AG04449 (cell line): ENCODE measurements around the gene SLC7A14.

ENCODE experiments used
- CTCF ChIA-PET: fragments of 350-600 bp; formaldehyde crosslinking; extraction: SDS; loops from one replicate; lab custom pipeline; 2021; ENCODE audit warnings: antibody characterized with exemption; lab: Yijun Ruan, JAX
- POLR2A ChIA-PET: fragments of 400-600, 350-600 bp; formaldehyde crosslinking; extraction: SDS; loops from one replicate; lab custom pipeline; 2020; ENCODE audit warnings: antibody characterized with exemption, inconsistent platforms; lab: Yijun Ruan, JAX
- DNase-seq: peaks from one replicate; pipeline ENCODE4 v3.0.0-alpha.2; 2010; ENCODE audit warnings: low read depth, low spot score
- H3K4me3 ChIP-seq: 2 replicates; pipeline ENCODE4 v1.5.1; 2011; ENCODE audit warnings: low read depth, mild to moderate bottlenecking, control low read depth, low read length
- TF ChIP-seq, protein P1 (sequence below): IDR thresholded peaks from one replicate; pipeline ENCODE4 v1.5.1; 2011; ENCODE audit warnings: mild to moderate bottlenecking, moderate library complexity, low read length, control low read depth, inconsistent platforms; ENCODE audit not compliant: insufficient read depth; ENCODE audit errors: missing control alignments

SLC7A14 gene

DNA sequence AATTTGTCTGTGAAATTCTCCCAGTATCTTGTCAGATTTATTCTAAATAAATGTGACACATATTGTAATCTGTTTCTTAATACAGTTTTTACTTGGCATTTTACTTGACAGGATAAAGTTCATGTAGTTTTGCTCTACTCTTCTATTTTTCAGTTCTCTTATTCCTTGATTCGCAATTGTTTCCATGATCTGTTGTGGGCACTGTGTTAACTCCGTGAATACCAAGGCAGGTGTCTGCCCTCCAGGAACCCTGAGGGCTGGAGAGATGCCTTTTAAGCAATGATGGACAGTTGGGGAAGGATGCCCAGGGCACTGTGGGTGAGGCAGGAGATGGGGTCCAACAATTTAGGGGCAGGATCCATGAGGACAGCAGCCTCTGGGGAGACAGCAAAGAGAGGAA is 164.1 kb downstream of the SLC7A14 start:
- ChIA-PET CTCF (interaction anchor here (5.4 to 12.3 kb wide), 2 partner anchors 387 to 390 kb away, joined by 47 to 493 read pairs; no protein-coding TSS in a partner anchor), POLR2A (interaction anchor here (1.1 kb wide), 1 partner anchor 381 kb away, joined by 4 read pairs; no protein-coding TSS in a partner anchor)

DNA sequence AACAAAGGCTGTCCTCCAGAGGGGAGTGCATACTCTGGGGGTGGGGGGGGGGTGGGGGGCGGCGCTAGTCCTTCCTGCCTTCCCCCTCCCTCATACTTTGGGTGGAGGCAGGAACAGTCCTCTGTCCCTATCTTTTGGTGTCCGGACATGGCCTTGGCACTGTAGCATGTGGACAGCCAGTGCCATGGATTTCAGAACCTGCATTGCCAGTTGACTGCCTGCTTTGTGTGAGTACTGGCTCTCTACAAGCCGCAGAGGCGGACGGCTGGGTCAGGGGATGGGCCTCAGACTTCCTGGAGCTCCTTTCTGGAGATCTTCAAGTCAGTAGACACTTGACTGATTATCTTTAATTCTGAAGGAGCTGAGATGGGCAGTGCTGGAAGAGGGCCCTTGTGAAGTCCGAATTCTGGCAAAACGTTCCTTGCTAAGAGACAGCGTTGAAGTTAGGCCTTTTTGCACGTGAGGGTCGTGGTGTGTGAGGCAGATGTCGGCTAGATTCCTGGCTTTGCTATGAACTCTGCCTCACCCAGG is 164.7 kb downstream of the SLC7A14 start:
- TF ChIP-seq, protein P1, sequence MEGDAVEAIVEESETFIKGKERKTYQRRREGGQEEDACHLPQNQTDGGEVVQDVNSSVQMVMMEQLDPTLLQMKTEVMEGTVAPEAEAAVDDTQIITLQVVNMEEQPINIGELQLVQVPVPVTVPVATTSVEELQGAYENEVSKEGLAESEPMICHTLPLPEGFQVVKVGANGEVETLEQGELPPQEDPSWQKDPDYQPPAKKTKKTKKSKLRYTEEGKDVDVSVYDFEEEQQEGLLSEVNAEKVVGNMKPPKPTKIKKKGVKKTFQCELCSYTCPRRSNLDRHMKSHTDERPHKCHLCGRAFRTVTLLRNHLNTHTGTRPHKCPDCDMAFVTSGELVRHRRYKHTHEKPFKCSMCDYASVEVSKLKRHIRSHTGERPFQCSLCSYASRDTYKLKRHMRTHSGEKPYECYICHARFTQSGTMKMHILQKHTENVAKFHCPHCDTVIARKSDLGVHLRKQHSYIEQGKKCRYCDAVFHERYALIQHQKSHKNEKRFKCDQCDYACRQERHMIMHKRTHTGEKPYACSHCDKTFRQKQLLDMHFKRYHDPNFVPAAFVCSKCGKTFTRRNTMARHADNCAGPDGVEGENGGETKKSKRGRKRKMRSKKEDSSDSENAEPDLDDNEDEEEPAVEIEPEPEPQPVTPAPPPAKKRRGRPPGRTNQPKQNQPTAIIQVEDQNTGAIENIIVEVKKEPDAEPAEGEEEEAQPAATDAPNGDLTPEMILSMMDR, result no peak
- ChIA-PET CTCF (interaction anchor here (12.3 kb wide), 1 partner anchor 388 kb away, joined by 493 read pairs; no protein-coding TSS in a partner anchor), POLR2A (interaction anchor here (1.1 kb wide), 1 partner anchor 381 kb away, joined by 4 read pairs; no protein-coding TSS in a partner anchor)
- no peak for DNase-seq
- H3K4me3 ChIP-seq, result peak overlapping the region; percentile 92

More for the DNA sequence above, 164.1 kb downstream of the SLC7A14 start:
- TF ChIP-seq, protein P1, result no peak
- no peak for DNase-seq
- H3K4me3 ChIP-seq, result peak overlapping the region; percentile 92

DNA sequence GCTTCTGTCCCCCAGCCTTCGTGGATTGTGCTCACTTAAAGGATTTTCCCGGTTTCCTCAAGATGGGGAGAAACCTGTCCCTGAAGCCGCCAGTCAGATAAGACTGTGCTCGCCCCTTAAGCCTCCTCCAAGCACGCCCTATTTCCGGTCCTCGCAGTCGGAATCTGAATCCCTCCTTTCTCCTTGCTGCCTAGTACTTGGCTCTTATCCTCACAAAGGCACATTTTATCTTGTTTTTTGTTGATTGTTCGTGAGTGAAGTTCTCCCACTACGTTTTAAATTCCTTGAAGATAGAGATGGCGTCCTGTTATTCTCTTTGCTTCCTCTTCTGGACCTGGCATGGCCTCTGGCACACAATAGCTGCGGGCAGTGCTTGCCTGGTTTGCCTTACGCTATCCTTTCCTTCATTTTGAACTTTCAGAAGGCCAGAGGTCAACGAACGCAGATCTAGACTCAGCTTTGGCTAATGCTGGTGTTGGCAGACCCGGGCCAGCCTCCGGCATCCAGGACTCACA is 165.5 kb downstream of the SLC7A14 start:
- no peak for DNase-seq
- ChIA-PET POLR2A (no interaction called here), CTCF (interaction anchor here (12.3 kb wide), 1 partner anchor 389 kb away, joined by 493 read pairs; no protein-coding TSS in a partner anchor)
- H3K4me3 ChIP-seq, result peak overlapping the region; percentile 92
- TF ChIP-seq, protein P1, result no peak

DNA sequence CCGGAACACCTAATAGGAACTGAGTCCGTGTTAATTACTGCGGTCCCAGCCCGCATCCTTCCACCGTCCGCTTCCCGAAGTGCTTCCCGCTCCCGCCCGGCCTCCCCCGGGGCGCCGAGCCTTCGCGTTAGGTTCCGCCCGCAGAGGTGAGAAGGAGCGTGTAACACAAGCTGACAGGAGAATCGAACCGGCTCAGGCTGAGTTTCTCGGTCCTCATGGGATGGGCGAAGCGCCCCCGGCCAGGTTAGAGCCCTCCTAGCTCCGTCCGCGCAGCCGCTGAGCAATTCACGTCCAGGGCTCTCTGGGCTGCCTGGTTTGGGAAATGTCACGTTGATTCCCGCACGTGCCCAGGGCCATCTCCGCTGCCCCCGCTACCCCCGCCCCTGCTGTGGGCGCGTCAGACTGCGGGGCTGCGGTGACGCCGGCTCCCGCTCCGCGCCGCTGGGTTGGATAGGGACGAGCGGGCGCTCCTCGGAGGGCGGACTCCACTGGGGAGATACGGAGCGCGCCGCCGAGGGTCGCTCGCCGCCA is 166.3 kb downstream of the SLC7A14 start:
- peak overlapping the region; percentile 92 for H3K4me3 ChIP-seq
- no peak for DNase-seq
- TF ChIP-seq, protein P1, result no peak
- ChIA-PET CTCF (interaction anchor here (0.6 to 12.3 kb wide), 5 partner anchors 16 to 389 kb away, joined by 3 to 493 read pairs (median 3); no protein-coding TSS in a partner anchor), POLR2A (interaction anchor here (0.5 to 1.3 kb wide), 2 partner anchors 54 to 306 kb away, joined by 3 read pairs; no protein-coding TSS in a partner anchor)

DNA sequence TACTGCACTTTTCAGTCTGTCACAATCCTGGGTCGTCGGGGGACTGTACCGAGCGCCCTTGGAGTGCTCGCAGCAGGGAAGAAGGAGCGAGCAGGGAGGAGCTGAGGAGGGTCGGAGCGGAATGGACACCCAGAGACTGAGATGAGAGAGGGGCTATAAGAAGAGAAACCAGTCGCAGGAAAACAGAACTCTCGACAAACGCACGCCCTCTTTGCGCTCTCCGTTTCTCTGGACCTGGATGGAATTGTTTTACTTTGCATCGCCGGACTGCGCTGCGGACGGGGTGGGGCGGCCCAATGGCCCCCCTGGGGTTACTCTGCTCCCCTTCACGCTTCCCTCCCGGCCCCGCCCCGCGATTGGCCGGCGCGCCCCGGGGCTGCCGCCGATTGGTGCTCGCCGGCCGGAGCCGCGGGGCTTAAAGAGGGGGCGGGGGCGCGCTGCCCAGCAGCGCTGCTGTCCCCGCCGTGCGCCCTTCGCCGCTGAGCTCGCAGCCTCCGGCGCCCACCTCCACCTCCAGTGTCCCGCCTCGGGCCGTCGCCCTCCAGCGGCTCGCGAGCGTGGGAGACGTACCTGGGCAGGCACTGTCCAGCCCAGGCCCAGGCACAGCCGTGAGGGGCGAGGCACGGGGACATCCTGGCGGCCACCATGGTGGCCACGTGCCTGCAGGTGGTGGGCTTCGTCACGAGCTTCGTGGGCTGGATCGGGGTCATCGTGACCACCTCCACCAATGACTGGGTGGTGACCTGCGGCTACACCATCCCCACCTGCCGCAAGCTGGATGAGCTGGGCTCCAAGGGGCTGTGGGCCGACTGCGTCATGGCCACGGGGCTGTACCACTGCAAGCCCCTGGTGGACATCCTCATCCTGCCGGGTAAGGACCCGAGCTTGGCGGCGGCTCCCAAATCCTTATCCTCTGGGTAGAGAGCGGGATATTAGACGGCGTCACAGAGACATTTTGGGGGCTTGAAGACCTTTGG is 167.2 kb downstream of the SLC7A14 start, which contains the start of gene CLDN11:
TSS of gene CLDN11 (plus strand) at position 447 of the 977 bp plus-strand sequence. CDS start at position 646, 199 bp downstream.
- DNase-seq, result no peak
- ChIA-PET POLR2A (interaction anchor here (0.5 to 1.3 kb wide), 3 partner anchors 53 to 384 kb away, joined by 3 to 4 read pairs (median 3); no protein-coding TSS in a partner anchor), CTCF (interaction anchor here (0.8 to 12.3 kb wide), 6 partner anchors 17 to 430 kb away, joined by 3 to 493 read pairs (median 3); no protein-coding TSS in a partner anchor)
- peak within 1 kb of the TSS; percentile 92 for H3K4me3 ChIP-seq
- TF ChIP-seq, protein P1, result peak; percentile 45
